ENCODE measurements around the gene MROH2A.
"Not testable (repeated sequence)": the region's sequence is repeated elsewhere in the genome, so short reads cannot be mapped to it uniquely, and the experiment has no call there.

Gene MROH2A

DNA sequence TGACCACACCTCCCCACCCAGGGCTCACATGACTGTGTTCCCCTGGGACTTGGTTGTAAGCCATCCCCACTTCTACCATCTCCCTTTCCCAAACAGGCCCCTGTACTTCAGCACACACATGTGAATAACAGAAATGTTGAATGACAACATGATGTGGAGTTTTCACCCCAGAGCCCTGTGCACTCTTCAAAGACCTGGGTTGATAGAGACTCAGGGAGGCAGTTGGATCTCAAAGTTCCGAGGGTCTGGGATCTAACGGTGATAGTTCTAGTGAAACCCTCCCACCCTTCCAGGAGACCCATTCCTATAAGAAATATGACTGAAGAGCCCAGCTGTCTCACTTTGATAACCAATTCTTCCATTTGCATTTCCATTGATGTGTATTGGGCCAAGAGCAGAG lies at the start of gene MROH2A:
MROH2A (plus strand) TSS at position 301 of the 400 bp plus-strand sequence. CDS start 1,029 bp downstream, outside the sequence.
- no peak for DNase-seq

DNA sequence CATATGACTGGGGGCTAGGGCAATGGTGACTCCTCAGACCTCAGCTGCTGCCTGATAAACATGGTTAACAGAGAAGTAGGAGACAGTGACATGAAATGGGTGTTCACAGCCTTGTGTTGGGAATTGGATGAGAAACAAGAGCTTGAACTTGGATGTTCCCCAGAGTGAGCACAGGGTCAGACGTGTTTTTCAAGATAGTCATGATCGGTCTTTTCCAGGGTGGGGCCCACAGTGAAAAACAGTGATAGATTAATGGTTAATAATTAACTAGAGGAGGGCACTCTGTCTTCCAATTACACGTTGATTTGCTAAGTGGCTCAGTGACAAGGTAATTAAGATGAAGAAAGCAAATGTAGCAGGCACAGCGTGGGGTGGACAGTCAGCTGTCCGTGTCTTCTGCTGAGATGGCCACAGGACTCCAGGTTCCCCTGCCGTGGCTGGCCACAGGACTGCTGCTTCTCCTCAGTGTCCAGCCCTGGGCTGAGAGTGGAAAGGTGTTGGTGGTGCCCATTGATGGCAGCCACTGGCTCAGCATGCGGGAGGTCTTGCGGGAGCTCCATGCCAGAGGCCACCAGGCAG lies 49.3 kb upstream of the MROH2A start, which contains the start of gene UGT1A3:
UGT1A3 (plus strand) TSS at position 320 of the 579 bp plus-strand sequence; CDS start at position 405, 85 bp downstream.
- no peak for DNase-seq

GRCh38 chr2:233736868-233737653 lies 41.1 kb upstream of the MROH2A start:
- DNase-seq = not testable (repeated sequence)

DNA sequence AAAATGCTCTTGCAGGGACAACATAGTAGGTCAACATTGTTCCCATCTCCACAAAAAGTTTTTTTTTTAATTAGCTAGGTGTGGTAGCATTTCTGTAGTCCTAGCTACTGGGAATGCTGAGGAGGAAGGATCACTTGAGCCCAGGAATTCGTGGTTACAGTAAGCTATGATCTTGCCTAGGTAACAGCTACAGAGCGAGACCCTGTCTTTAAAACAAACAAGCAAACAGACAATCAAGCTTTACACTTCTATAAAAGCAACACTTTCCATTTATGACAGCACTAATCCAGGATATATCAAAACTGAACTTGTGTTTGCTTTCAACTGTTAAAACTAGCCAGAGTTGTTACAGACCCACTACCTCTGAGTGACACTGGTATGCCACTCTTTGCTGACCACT lies 37.3 kb upstream of the MROH2A start:
- DNase-seq = no peak

GRCh38 chr2:233743464-233744259 lies 34.5 kb upstream of the MROH2A start:
- DNase-seq = no peak

DNA sequence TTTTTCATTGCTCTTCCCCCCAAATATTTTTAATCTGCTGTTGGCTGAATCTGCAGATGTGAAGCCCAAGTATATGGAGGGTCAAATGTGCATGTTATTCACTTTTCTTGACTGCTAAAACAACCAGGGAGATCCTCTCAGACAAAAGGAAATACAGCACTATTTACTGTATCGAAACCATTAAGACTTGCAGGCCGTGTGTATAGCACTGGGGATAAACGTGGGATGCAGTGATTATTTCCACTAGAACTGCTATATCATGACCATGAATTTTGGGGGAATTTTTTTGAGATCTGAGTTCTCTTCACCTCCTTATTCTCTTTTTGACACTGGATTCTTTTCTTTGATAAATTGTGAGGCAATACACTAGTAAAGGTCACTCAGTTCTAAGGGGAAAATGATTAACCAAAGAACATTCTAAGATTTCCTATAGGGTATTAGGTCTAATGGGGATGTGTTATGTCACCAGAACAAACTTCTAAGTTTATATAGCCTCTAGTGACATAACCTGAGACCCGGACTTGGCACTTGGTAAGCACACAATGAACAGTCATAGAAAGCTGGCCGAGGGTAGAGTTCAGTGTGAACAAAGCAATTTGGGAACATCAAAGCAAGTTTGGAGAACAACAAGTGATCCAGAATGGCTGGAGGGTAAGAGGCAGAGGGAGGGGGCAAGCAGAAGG lies 32.9 kb upstream of the MROH2A start:
- no peak for DNase-seq

DNA sequence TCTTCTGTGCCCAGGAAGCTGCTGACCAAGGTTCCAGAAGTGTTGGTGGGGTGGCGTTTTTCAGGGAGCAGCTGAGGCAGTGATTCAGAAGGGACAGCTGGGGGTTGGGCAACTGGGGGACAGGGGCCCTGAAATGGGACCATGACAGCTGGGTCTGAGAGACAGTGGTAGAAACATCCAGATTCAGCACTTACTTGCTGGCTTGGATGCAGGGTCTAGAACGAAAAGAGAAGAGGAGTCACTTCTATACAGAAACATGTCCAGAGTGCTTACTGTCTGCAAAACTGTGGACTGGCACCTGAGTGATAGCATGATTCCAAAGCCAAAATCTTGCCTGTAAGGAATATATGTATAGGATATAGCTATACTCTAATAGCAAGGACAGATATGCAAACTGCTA lies 32.3 kb upstream of the MROH2A start:
- not testable (repeated sequence) for DNase-seq

DNA sequence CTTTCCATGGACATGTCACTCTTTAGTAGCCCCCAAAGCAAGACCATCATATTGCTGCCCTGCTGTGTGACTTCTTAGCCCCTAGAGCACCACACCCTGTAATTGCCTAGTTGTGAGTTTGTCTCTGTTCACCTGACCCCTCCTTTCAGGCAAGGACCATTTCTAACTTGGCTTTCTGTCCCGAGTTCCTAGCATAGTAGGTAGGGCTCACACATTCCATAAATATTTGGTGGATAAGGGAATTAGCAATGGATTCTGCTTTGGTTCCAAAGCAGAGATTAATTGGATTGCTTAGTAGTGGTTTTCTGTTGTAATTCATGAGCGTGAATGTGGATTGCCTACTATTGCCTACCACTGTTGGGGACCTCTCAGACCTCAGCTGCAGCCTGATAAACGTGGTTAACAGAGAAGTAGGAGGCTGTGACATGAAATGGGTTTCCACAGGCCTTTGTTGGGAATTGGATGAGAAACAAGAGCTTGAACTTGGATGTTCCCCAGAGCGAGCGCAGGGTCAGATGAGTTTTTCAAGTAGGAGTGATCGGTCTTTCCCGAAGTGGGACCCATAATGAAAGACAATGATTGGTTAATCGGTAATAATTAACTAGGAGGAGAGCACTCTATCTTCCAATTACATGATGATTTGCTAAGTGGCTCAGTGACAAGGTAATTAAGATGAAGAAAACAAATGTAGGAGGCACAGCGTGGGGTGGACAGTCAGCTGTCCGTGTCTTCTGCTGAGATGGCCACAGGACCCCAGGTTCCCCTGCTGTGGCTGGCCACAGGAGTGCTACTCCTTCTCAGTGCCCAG lies 31.5 kb upstream of the MROH2A start:
- no peak for DNase-seq

DNA sequence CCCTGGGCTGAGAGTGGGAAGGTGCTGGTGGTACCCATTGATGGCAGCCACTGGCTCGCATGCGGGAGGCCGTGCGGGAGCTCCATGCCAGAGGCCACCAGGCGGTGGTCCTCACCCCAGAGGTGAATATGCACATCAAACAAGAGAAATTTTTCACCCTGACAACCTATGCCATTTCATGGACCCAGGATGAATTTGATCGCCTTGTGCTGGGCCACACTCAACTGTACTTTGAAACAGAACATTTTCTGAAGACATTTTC lies 30.9 kb upstream of the MROH2A start:
- no peak for DNase-seq

GRCh38 chr2:233750689-233751088 lies 27.4 kb upstream of the MROH2A start:
- not testable (repeated sequence) for DNase-seq

DNA sequence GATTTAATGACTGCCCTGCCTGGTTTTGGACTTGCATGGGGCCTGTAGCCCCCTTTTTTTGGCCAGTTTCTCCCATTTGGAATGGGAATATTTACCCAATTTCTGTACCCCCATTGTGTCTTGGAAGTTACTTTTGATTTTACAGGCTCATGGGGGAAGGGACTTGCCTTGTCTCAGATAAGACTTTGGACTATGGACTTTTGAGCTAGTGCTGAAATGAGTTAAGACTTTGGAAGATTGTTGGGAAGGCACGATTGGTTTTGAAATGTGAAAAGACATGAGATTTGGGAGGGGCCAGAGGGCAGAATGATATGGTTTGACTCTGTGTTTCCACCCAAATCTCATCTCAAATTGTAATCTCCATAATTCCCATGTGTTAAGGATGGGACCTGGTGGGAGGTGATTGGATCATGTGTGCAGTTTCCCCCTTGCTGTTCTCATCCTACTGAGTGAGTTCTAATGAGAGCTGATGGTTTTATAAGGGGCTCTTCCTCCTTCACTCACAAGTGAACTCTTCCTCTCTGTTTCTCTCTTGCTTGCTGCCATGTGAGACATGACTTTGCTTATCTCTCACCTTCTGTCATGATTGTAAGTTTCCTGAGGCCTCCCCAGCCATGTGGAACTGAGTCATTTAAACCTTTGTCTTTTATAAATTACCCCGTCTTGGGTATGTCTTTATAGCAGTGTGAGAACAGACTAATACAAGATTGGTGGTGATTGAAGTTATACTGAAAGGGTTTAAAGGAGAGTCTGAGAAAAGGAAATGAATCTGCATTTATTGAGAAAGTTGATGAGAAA lies 26.7 kb upstream of the MROH2A start:
- not testable (repeated sequence) for DNase-seq

DNA sequence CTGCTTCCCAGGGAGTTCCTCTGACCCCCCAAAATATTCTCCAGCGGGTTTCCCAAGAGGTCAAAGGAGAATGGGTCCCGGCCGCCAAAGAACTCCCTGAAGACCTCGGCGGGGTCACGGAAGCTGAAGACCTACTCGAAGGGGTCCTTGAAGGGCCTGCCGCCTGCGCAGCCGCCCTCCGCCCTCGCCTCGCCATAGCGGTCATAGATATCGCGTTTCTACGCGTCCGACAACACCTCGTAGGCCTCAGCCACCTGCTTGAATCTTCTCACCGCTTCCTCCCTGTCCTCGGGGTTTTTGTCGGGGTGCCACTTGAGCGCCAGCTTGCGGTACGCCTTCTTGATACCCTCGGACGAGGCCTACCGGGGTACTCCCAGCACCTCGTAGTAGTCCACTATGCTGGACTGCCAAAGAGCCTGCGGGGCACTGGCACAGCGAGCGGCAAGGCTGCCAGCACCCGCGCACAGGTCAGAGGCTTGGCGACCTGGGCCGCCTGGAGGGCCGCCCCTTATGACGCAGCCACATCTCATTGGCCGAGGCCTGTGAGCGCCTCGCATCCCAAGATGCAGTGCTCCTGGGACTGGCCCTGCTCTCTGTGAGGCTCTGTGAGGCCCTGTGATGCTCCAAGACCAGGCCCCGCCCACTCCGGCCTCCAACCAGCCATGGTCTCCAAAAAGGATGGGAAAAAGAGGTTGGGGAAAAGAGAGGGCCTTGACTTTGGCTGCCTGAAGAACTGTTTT lies 23.1 kb upstream of the MROH2A start:
- no peak for DNase-seq

DNA sequence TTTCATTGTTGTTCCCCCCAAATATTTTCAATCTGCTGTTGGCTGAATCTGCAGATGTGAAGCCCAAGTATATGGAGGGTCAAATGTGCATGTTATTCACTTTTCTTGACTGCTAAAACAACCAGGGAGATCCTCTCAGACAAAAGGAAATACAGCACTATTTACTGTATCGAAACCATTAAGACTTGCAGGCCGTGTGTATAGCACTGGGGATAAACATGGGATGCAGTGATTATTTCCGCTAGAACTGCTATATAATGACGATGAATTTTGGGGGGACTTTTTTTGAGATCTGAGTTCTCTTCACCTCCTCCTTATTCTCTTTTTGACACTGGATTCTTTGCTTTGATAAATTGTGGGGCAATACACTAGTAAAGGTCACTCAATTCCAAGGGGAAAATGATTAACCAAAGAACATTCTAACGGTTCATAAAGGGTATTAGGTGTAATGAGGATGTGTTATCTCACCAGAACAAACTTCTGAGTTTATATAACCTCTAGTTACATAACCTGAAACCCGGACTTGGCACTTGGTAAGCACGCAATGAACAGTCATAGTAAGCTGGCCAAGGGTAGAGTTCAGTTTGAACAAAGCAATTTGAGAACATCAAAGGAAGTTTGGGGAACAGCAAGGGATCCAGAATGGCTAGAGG lies 21.6 kb upstream of the MROH2A start:
- DNase-seq = no peak

DNA sequence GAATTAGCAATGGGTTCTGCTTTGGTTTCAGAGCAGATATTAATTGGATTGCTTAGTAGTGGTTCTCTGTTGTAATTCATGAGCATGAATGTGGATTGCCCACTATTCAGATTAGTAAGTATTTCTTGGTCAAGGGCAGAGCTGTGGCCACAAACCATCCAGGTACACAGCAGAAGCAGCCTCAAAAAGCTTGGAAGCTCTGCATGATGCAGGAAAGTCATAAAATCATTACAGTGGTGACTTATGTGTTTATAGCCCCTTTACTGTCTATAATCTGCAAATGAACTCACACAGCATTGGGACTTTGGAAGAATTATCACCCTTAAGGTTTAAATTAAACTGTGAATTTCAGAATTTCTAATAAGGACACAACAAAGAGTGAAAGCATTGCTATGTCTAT lies 20.0 kb upstream of the MROH2A start:
- no peak for DNase-seq

DNA sequence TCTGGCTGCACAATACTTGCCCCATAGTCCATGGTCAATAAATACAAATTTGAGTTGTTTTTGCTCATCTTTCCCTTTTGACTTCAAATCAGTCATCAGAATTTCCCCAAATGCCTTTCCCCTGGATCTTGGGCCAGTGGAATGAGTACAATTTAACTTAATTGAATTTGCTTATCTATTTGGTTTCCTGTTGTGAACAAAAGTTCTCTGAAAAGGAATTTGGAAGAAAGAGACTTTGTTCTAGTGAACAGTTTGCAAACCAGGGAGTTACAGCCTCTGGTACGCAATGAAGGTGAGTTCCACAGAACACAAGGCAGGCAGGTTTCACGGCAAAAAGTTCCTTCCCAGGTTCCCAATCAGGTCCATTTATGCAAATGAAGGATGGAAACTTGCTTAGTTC lies 19.3 kb upstream of the MROH2A start:
- no peak for DNase-seq

DNA sequence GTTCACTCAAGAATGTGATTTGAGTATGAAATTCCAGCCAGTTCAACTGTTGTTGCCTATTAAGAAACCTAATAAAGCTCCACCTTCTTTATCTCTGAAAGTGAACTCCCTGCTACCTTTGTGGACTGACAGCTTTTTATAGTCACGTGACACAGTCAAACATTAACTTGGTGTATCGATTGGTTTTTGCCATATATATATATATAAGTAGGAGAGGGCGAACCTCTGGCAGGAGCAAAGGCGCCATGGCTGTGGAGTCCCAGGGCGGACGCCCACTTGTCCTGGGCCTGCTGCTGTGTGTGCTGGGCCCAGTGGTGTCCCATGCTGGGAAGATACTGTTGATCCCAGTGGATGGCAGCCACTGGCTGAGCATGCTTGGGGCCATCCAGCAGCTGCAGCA lies 18.1 kb upstream of the MROH2A start, which contains the start of gene UGT1A1:
UGT1A1 (plus strand) TSS at position 228 of the 400 bp plus-strand sequence; CDS start at position 246, 18 bp downstream.
- no peak for DNase-seq

- DNase-seq = no peak
These were observed 16.9 kb upstream of the MROH2A start for GRCh38 chr2:233761040-233761769.

DNA sequence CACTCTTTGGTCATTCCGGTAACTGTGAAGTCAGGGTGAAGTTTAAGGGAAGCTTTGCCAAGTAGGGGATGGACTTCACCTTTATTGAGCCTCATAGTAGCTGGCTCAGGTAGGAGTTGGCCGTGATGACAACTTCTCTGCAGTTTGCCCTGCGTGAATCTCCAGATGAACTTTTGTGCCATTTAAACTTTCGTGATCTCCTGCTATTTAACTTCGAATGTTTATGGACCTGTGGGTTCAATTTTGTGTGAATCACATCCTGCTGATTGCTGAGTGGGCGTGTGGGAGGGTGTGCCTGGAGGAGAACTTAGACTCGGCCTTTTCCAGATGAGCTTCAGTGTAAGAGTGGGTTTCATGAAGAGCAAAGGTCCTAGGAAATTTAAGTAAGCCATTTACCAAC lies 13.9 kb upstream of the MROH2A start:
- DNase-seq = no peak

DNA sequence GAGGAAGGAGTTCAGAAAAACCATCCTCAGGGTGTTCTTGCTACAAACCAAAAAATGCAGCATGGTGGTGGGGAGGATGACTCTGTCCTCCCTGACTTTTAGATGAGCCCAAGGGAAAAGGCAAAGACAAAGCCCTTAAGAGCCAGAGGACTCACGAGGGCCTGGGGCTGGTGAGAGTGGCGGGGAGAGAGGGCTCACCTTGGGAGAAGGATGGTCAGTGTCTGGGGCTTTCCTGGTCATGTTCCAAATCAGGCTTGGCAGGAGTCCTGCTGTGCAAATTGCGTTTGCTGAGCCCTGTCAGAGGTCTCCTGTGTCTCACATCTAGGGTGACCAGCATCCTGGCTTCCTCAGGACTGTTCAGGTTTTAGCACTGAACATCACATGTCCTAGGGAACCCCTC lies 13.4 kb upstream of the MROH2A start:
- DNase-seq = no peak

Measured in activated CD4-positive, alpha-beta T cell treated with anti-CD3 and anti-CD28 coated beads, Interleukin-2, amount 50 U/mL, for 48 hours (primary cell).